HepG2 (cell line): ENCODE results near the gene ADGRL3. TPM values are rescaled to one million over a fixed set of nuclear protein-coding genes. Genes with fewer than 3 reads are reported as not detected.

Experiments used
- AKNA ChIP-seq: sonication (generic); formaldehyde crosslinking; IDR thresholded peaks from 2 replicates; pipeline ENCODE4 v1.4.0; 2020; ENCODE audit warnings: missing genetic modification reagents, borderline replicate concordance
- BHLHE40 ChIP-seq: IDR thresholded peaks from 2 replicates; pipeline ENCODE4 v1.6.1; 2011; ENCODE audit warnings: low read length, improper control_type of control experiment
- ZNF235 ChIP-seq: sonication (generic); formaldehyde crosslinking; IDR thresholded peaks from 2 replicates; pipeline ENCODE4 v1.8.1; 2023; ENCODE audit warnings: mild to moderate bottlenecking, missing genetic modification reagents, borderline replicate concordance
- ZNF710 ChIP-seq: sonication (generic); formaldehyde crosslinking; IDR thresholded peaks from 2 replicates; pipeline ENCODE4 v1.5.0; 2020; ENCODE audit warnings: mild to moderate bottlenecking, missing genetic modification reagents, borderline replicate concordance
- ZNF740 ChIP-seq: sonication (generic); formaldehyde crosslinking; IDR thresholded peaks from 2 replicates; pipeline ENCODE4 v1.4.0; 2020; ENCODE audit warnings: missing genetic modification reagents
- ZSCAN20 ChIP-seq: sonication (generic); formaldehyde crosslinking; IDR thresholded peaks from 2 replicates; pipeline ENCODE4 v1.4.0; 2020; ENCODE audit warnings: missing genetic modification reagents, mild to moderate bottlenecking, borderline replicate concordance
- polyA plus RNA-seq, 8 experiments: library from polyadenylated mRNA; depleted of rRNA in 3 of 8; stranded (reverse) in 7 of 8; unstranded in 1 of 8; fragments of >200 nt; fragmentation: Illumina TruSeq in 4 of 8; extraction: Trizol in 4 of 8; gene quantifications; 2 replicates each; pipeline versions ENCODE4 v1.2.1 to v1.2.3, GENCODE V29; 2011 to 2016; ENCODE audit warnings: low read depth in 4 of 8, missing spikeins in 1 of 8, mixed read lengths in 1 of 8; ENCODE audit not compliant: insufficient read depth in 1 of 8
- total RNA-seq, 5 experiments: library from RNA; depleted of rRNA; stranded (reverse); fragments of >200 nt; fragmentation: Illumina TruSeq; extraction: Trizol; gene quantifications; 2 replicates each; pipeline ENCODE4 v1.2.3, GENCODE V29; 2016; ENCODE audit warnings: low read depth in 1 of 5

ADGRL3 gene
- total and polyA plus RNA-seq, 2 of the 13 experiments (the other 11 are each of a cell fraction or from before 2014, with no cell fraction given) = 0.04 to 0.05 TPM

- TF ChIP-seq ZNF235 (CRISPR knock-in tag) (no peak), ZNF740 (CRISPR knock-in tag) (no peak), BHLHE40 (no peak), ZSCAN20 (CRISPR knock-in tag) (no peak), ZNF710 (CRISPR knock-in tag) (no peak), AKNA (no peak)
These were observed 208.7 kb downstream of the ADGRL3 start (continued) for GRCh38 chr4:61408861-61409260.
